H1 (cell line): ENCODE results near the gene FAM131C. TPM values are rescaled to one million over a fixed set of nuclear protein-coding genes. Genes with fewer than 3 reads are reported as not detected.
A peak's percentile ranks its signal among the peaks of the same experiment; 100 is the strongest.

Experiments used
- BACH1 ChIP-seq: IDR thresholded peaks from 2 replicates; pipeline ENCODE4 v1.6.1; 2012; ENCODE audit warnings: low read length, improper control_type of control experiment
- BCL11A ChIP-seq, 2 experiments: IDR thresholded peaks; one replicate each; pipeline ENCODE4 v1.6.1; 2011; ENCODE audit warnings: low read depth in 2 of 2, low read length in 2 of 2, mild to moderate bottlenecking in 2 of 2
- CBX8 ChIP-seq: fragments of 300-800, 300-1000 bp; sonication (generic); IDR thresholded peaks from 2 replicates; pipeline ENCODE4 v1.7.1; 2016; ENCODE audit warnings: low read depth, low read length, borderline replicate concordance
- CHD2 ChIP-seq: IDR thresholded peaks from 2 replicates; pipeline ENCODE4 v1.6.1; 2012; ENCODE audit warnings: low read length, improper control_type of control experiment
- CREB1 ChIP-seq: IDR thresholded peaks from 2 replicates; pipeline ENCODE4 v1.6.1; 2012; ENCODE audit warnings: inconsistent platforms
- EGR1 ChIP-seq: IDR thresholded peaks from 2 replicates; pipeline ENCODE4 v1.6.1; 2011; ENCODE audit warnings: low read depth, low read length, borderline replicate concordance
- GABPA ChIP-seq: IDR thresholded peaks from 2 replicates; pipeline ENCODE4 v1.6.1; 2011; ENCODE audit warnings: mild to moderate bottlenecking, low read length, moderate library complexity, borderline replicate concordance; ENCODE audit not compliant: insufficient read depth
- GTF2F1 ChIP-seq: IDR thresholded peaks from 2 replicates; pipeline ENCODE4 v1.6.1; 2012; ENCODE audit warnings: low read depth, low read length, improper control_type of control experiment, borderline replicate concordance
- KDM4A ChIP-seq: IDR thresholded peaks from one replicate; pipeline ENCODE4 v1.7.1; 2012; ENCODE audit warnings: low read depth, mild to moderate bottlenecking, moderate library complexity, low read length, inconsistent platforms; ENCODE audit not compliant: severe bottlenecking
- PHF8 ChIP-seq: fragments of 200-600 bp; sonication (generic); conservative IDR thresholded peaks from 2 replicates; pipeline ENCODE4 v1.7.1; 2012; ENCODE audit warnings: low read depth, mild to moderate bottlenecking, inconsistent platforms, low read length, moderate library complexity
- POU5F1 ChIP-seq: IDR thresholded peaks from 2 replicates; pipeline ENCODE4 v1.6.1; 2011; ENCODE audit warnings: low read depth, mild to moderate bottlenecking, low read length, moderate library complexity
- RAD21 ChIP-seq, 2 experiments: IDR thresholded peaks in 1 of 2; conservative IDR thresholded peaks in 1 of 2; 2 replicates each; pipeline ENCODE4 v1.6.1; 2011; ENCODE audit warnings: low read depth in 2 of 2, low read length in 2 of 2, improper control_type of control experiment in 1 of 2, inconsistent platforms in 1 of 2, mild to moderate bottlenecking in 1 of 2, moderate library complexity in 1 of 2
- RFX5 ChIP-seq: IDR thresholded peaks from 2 replicates; pipeline ENCODE4 v1.6.1; 2011; ENCODE audit warnings: low read depth, low read length, improper control_type of control experiment, borderline replicate concordance
- SIX5 ChIP-seq: IDR thresholded peaks from 2 replicates; pipeline ENCODE4 v1.6.1; 2011; ENCODE audit warnings: mild to moderate bottlenecking, low read depth, low read length
- SP4 ChIP-seq: IDR thresholded peaks from 2 replicates; pipeline ENCODE4 v1.6.1; 2012; ENCODE audit warnings: low read length, inconsistent platforms
- SRF ChIP-seq: IDR thresholded peaks from 2 replicates; pipeline ENCODE4 v1.6.1; 2011; ENCODE audit warnings: mild to moderate bottlenecking, low read depth, low read length, moderate library complexity
- TAF7 ChIP-seq: optimal IDR thresholded peaks from 2 replicates; pipeline ENCODE3; 2011; ENCODE audit warnings: low read depth, mild to moderate bottlenecking, inconsistent platforms, low read length, moderate library complexity, borderline replicate concordance
- polyA plus RNA-seq, 7 experiments: library from polyadenylated mRNA; depleted of rRNA in 3 of 7; stranded (reverse) in 5 of 7; unstranded in 2 of 7; fragments of >200 nt in 5 of 7; fragments of 200-250 nt in 2 of 7; gene quantifications; 1 replicate in 5 of 7; 2 replicates in 1 of 7; 4 replicates in 1 of 7; pipeline versions ENCODE4 v1.2.1 to v1.2.3, GENCODE V29; 2011 to 2013; ENCODE audit warnings: missing spikeins in 2 of 7, mixed read lengths in 2 of 7
- total RNA-seq: library from RNA; stranded (reverse); fragmentation: NEBNext Ultra II Directional; extraction: Animal tissue kit (Norgen Biotek cat#: 25700); gene quantifications from 2 replicates; pipeline ENCODE4 v1.2.1, GENCODE V29; 2021
- TF ChIP-seq, protein P1 (sequence below), 3 experiments: IDR thresholded peaks; 1 replicate in 2 of 3; 2 replicates in 1 of 3; pipeline versions ENCODE4 v1.5.1 to v1.6.1; 2011; ENCODE audit warnings: low read length in 3 of 3, mild to moderate bottlenecking in 3 of 3, inconsistent platforms in 2 of 3, low read depth in 1 of 3, moderate library complexity in 1 of 3; ENCODE audit not compliant: insufficient read depth in 1 of 3; ENCODE audit errors: control extremely low read depth in 1 of 3
- TF ChIP-seq, protein P2 (sequence below): IDR thresholded peaks from 2 replicates; pipeline ENCODE4 v1.6.1; 2011; ENCODE audit warnings: low read depth, mild to moderate bottlenecking, low read length; ENCODE audit not compliant: insufficient read depth
- TF ChIP-seq, protein P3 (sequence below): IDR thresholded peaks from 2 replicates; pipeline ENCODE4 v1.6.1; 2011; ENCODE audit warnings: low read length, improper control_type of control experiment
- TF ChIP-seq, protein P4 (sequence below): IDR thresholded peaks from 2 replicates; pipeline ENCODE4 v1.6.1; 2012; ENCODE audit warnings: inconsistent platforms

FAM131C gene
- total and polyA plus RNA-seq, 2 of the 8 experiments (the other 6 are each of a cell fraction or from before 2014, with no cell fraction given), result 0.73 to 0.78 TPM

DNA sequence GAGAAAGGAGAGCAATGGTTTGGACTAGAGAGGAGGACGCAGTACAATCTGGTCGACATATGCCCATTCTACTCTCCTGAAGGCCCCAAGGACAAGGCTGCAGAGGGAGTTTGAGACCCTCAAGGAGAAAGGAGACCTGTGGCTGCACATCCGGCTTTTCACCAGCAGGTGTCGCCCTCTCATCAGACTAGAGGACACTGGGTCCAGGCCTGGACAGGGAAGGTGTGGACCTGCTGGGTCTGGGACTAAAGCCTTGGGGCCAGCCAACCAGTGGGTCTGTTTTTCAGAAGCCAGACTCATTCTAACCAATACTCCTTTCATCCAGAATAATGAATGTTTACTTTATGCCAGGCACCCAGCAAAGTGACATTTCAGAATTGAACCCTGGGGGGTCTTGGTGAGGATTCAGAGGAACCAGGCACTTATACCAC, 64.4 kb downstream of the FAM131C start (continued):
- TF ChIP-seq, protein P1, sequence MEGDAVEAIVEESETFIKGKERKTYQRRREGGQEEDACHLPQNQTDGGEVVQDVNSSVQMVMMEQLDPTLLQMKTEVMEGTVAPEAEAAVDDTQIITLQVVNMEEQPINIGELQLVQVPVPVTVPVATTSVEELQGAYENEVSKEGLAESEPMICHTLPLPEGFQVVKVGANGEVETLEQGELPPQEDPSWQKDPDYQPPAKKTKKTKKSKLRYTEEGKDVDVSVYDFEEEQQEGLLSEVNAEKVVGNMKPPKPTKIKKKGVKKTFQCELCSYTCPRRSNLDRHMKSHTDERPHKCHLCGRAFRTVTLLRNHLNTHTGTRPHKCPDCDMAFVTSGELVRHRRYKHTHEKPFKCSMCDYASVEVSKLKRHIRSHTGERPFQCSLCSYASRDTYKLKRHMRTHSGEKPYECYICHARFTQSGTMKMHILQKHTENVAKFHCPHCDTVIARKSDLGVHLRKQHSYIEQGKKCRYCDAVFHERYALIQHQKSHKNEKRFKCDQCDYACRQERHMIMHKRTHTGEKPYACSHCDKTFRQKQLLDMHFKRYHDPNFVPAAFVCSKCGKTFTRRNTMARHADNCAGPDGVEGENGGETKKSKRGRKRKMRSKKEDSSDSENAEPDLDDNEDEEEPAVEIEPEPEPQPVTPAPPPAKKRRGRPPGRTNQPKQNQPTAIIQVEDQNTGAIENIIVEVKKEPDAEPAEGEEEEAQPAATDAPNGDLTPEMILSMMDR (IDR thresholded peaks at IDR 0.05; ENCODE audit: control extremely low read depth in 1 of 3, insufficient read depth in 1 of 3, low read depth in 1 of 3, low read length in 3 of 3), result peak; percentile 96 to 100 (median 96)
- TF ChIP-seq RAD21 (IDR thresholded peaks at IDR 0.05 in 1 of 2, conservative IDR thresholded peaks at IDR 0.05 in 1 of 2; ENCODE audit: low read depth in 2 of 2, low read length in 2 of 2), result peak; percentile 99
- no peak for TF ChIP-seq RFX5
- TF ChIP-seq GABPA, result peak; percentile 52; the same call in 1 of the 2 replicates
- no peak for TF ChIP-seq BACH1
- no peak for TF ChIP-seq SIX5
- TF ChIP-seq EGR1, result no peak
- 0 out of 2 replicates have a peak, but pooled peaks have one; percentile 16 for TF ChIP-seq CHD2
- no peak for TF ChIP-seq GTF2F1
- no peak; the same call in 1 of the 2 replicates for TF ChIP-seq SP4
- TF ChIP-seq CREB1, result no peak
- TF ChIP-seq, protein P2, sequence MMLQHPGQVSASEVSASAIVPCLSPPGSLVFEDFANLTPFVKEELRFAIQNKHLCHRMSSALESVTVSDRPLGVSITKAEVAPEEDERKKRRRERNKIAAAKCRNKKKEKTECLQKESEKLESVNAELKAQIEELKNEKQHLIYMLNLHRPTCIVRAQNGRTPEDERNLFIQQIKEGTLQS, result no peak
- TF ChIP-seq BCL11A (IDR thresholded peaks at IDR 0.05; ENCODE audit: low read depth in 2 of 2, low read length in 2 of 2), result no peak
- TF ChIP-seq CBX8, result no peak
- TF ChIP-seq SRF, result no peak
- TF ChIP-seq PHF8, result no peak
- TF ChIP-seq, protein P3, sequence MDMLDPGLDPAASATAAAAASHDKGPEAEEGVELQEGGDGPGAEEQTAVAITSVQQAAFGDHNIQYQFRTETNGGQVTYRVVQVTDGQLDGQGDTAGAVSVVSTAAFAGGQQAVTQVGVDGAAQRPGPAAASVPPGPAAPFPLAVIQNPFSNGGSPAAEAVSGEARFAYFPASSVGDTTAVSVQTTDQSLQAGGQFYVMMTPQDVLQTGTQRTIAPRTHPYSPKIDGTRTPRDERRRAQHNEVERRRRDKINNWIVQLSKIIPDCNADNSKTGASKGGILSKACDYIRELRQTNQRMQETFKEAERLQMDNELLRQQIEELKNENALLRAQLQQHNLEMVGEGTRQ, result no peak
- no peak for TF ChIP-seq TAF7
- TF ChIP-seq, protein P4, sequence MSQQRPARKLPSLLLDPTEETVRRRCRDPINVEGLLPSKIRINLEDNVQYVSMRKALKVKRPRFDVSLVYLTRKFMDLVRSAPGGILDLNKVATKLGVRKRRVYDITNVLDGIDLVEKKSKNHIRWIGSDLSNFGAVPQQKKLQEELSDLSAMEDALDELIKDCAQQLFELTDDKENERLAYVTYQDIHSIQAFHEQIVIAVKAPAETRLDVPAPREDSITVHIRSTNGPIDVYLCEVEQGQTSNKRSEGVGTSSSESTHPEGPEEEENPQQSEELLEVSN, result no peak
- no peak for TF ChIP-seq KDM4A
- TF ChIP-seq POU5F1, result no peak
